Activated effector memory CD4-positive, alpha-beta T cell treated with anti-CD3 and anti-CD28 coated beads, Interleukin-2, amount 50 U/mL, for 16 hours (primary cell): ENCODE data around the gene ARID5B.
"Not testable (repeated sequence)": the region's sequence is repeated elsewhere in the genome, so short reads cannot be mapped to it uniquely, and the experiment has no call there.

Experiments
- DNase-seq: peaks from one replicate; pipeline ENCODE4 v3.0.0-alpha.2; 2020

The ARID5B gene

GRCh38 chr10:61965703-61966395 is 64.3 kb downstream of the ARID5B start:
- DNase-seq, result no peak

DNA sequence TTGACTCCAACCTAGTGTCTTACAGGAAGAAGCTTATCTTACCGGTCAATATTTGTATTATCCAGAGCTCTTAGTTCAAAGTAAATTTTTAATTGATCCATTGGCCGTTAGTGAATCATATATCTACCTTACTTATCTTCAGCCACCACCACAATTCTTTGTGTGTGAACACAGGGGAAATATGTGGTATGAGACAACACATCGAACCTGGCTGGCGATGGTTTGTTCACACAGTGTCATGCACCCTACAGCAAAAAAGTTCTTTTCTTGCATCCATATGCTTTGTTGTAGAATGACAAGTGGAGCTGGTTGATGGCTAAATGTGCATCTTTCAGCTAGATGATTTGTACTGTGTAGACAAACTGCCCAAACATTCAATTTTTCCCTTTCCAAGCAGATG is 65.8 kb downstream of the ARID5B start:
- no peak for DNase-seq

GRCh38 chr10:61970182-61971002 is 68.9 kb downstream of the ARID5B start:
- no peak for DNase-seq

GRCh38 chr10:61971003-61971325 is 69.5 kb downstream of the ARID5B start:
- DNase-seq, result no peak

DNA sequence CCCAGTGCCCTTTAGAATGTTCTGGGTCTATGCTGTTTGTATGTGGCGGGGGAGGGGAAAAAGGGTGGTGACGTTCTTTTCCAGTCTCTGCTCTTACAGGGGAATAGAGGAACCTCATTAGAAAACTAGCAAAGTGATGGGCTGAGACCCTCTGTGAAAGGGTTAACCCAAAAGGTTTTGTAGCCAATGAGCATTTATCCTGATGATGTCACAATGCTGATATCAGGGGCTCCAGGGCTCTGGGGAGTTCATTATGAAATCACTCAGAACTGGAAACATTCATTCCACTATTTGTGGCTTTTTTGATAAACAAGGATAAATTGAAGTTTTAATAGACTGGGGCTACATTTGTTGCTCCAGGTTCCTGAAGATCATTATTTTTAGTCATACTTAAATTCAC is 71.7 kb downstream of the ARID5B start:
- no peak for DNase-seq

GRCh38 chr10:61973906-61974305 is 72.4 kb downstream of the ARID5B start:
- DNase-seq, result no peak

GRCh38 chr10:61974601-61975390 is 73.3 kb downstream of the ARID5B start:
- DNase-seq, result no peak

- DNase-seq, result no peak
Measured at GRCh38 chr10:61975391-61975932, 74.0 kb downstream of the ARID5B start.

DNA sequence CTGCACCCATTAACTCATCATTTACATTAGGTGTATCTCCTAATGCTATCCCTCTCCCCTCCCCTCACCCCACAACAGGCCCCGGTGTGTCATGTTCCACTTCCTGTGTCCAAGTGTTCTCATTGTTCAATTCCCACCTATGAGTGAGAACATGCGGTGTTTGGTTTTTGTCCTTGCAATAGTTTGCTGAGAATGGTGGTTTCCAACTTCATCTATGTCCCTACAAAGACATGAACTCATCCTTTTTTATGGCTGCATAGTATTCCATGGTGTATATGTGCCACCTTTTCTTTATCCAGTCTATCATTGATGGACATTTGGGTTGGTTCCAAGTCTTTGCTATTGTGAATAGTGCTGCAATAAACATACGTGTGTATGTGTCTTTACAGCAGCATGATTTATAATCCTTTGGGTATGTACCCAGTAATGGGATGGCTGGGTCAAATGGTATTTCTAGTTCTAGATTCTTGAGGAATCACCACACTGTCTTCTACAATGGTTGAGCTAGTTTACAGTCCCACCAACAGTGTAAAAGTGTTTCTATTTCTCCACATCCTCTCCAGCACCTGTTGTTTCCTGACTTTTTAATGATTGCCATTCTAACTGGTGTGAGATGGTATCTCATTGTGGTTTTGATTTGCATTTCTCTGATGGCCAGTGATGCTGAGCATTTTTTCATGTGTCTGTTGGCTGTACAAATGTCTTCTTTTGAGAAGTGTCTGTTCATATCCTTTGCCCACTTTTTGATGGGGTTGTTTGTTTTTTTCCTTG is 75.6 kb downstream of the ARID5B start:
- DNase-seq, result not testable (repeated sequence)

GRCh38 chr10:61978965-61979364 is 77.5 kb downstream of the ARID5B start:
- no peak for DNase-seq

DNA sequence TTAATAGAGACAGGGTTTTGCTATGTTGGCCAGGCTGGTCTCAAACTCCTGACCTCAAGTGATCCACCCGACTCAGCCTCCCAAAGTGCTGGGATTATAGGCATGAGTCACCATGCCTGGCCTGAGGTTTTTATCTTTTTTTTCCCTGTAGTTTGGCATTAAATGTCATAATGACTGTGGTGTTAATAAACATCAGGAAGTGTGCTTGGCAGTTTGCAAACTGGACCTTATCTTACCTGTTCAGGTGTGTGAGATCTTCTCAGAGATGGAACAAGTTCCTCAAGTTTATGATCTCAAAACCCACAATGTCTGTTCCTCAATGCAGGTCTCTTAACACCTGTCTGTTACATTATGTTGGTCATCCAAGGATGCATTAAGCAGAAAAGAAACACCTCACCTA is 80.0 kb downstream of the ARID5B start:
- no peak for DNase-seq

- no peak for DNase-seq
Measured at GRCh38 chr10:61983255-61983654, 81.8 kb downstream of the ARID5B start.

GRCh38 chr10:61984803-61985418 is 83.4 kb downstream of the ARID5B start:
- no peak for DNase-seq

DNA sequence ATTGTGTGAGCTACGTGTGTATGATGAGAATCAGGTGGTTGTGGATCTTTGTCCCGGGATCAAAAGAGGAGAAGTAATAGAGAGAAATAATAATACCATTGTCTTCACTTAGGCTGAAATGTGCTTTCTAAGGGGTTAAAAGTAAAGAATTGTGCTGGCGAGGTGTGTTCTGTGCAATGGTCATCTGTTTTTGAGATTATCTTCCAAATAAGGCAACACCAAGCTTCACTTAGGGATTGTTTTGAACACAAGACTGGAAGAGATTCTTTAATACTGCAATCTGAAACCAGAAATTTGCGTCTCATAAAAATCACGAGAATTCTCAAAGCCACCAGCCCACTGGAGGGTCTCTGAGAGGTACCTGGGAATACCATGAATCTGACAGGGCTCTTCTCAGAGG is 84.2 kb downstream of the ARID5B start:
- DNase-seq, result no peak

GRCh38 chr10:61986382-61986781 is 84.9 kb downstream of the ARID5B start:
- DNase-seq, result no peak

GRCh38 chr10:61986788-61987492 is 85.4 kb downstream of the ARID5B start:
- DNase-seq, result no peak

DNA sequence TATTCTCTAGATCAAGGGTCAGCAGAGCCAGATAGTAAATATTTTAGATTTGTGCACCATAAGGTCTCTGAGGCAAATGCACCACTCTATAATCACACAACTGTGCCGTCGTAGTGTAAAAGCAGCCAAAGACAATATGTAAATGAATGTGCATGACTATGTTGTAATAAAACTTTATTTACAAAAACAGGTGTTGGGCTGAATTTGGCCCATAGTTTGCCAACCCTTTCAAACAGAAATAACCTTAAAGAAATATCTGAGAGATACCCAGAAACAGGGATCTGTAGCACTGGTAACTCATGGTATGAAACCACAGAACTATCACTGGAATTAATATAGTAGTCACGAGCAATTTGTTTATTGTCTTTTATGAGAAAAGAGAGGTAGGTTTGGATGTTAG is 86.0 kb downstream of the ARID5B start:
- DNase-seq, result no peak

DNA sequence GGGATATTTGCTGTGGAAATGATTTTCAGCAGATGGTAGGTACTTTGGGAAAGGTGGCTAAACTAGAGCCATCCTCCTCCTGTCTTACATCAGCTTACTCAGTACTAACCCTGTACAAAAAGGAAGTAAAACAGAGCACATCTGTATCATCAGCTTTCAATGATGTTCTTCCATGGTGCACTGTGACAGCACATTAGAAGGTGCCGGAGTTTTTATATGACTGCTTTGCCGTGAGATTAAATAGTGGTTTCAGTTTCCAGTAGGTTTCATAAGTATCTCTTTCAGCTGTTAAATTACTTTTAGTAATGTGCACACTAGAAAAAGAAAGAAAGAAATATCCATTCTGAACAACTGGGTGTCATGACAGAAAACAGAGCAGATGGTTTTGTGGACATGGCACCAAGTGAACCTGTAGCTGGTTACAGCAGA is 86.5 kb downstream of the ARID5B start:
- DNase-seq, result peak; percentile 67

DNA sequence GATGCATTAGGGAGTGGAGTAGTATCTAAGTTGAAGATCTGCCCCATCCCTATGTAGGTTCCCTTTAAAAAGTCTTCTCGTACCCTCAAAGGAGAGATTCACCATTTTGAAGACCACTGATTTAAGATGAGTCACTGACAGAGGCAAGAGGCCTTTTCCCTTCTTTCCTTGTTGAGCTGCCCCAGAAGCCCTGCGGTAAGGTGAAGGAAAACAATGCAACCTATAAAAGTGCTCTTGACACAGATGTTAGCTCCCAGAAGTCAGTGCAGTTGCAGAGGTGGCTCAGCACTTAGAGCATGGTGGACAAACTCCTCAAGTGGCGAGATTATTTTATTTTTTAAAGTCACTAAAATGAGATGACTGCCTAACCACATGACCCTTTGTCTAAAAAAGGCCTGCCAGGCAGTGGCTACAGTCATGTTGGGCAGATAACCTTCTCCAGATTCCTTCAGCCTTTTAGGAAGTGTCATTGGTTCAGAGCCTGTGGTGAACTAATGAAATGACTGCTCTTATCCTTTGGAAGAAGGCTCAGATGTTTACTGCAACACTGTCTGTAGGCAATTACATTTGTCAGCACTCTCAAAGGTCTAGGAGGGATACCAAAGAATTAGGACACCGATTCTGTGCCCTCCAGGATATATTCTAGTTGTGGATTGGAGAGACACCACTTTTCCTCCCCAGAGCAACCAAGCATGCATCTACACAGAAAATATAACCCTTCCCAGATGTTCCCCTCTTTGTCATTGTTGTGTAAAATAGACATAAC is 88.7 kb downstream of the ARID5B start:
- no peak for DNase-seq

GRCh38 chr10:61990761-61991135 is 89.2 kb downstream of the ARID5B start:
- no peak for DNase-seq

GRCh38 chr10:61991166-61991565 is 89.7 kb downstream of the ARID5B start:
- DNase-seq, result no peak
